ENCODE results near the gene UNC93A.
"Not testable (repeated sequence)": the region's sequence is repeated elsewhere in the genome, so short reads cannot be mapped to it uniquely, and the experiment has no call there.

UNC93A gene

GRCh38 chr6:167270499-167271311, 20.4 kb upstream of the UNC93A start:
- DNase-seq, result no peak

- no peak for DNase-seq
These were observed 19.0 kb upstream of the UNC93A start for GRCh38 chr6:167272151-167272550.

GRCh38 chr6:167272696-167273379, 18.3 kb upstream of the UNC93A start:
- DNase-seq, result no peak

GRCh38 chr6:167274270-167274669, 16.8 kb upstream of the UNC93A start:
- DNase-seq, result no peak

GRCh38 chr6:167275001-167275400, 16.1 kb upstream of the UNC93A start:
- no peak for DNase-seq

- no peak for DNase-seq
These were observed 15.7 kb upstream of the UNC93A start for GRCh38 chr6:167275436-167275835.

- DNase-seq, result no peak
These were observed 14.2 kb upstream of the UNC93A start for GRCh38 chr6:167276772-167277533.

- not testable (repeated sequence) for DNase-seq
These were observed 12.8 kb upstream of the UNC93A start for GRCh38 chr6:167278173-167278940.

GRCh38 chr6:167279766-167280446, 11.2 kb upstream of the UNC93A start:
- DNase-seq, result no peak

- not testable (repeated sequence) for DNase-seq
These were observed 10.6 kb upstream of the UNC93A start for GRCh38 chr6:167280466-167280865.

- no peak for DNase-seq
These were observed 8.9 kb upstream of the UNC93A start for GRCh38 chr6:167282165-167282564.

- not testable (repeated sequence) for DNase-seq
These were observed 6.5 kb upstream of the UNC93A start for GRCh38 chr6:167284565-167284964.

- no peak for DNase-seq
These were observed 5.9 kb upstream of the UNC93A start for GRCh38 chr6:167285077-167285770.

- DNase-seq, result no peak
These were observed 3.5 kb upstream of the UNC93A start for GRCh38 chr6:167287513-167288048.

GRCh38 chr6:167288591-167289225, 2.4 kb upstream of the UNC93A start:
- DNase-seq, result peak; percentile 21

- DNase-seq, result not testable (repeated sequence)
These were observed 1.8 kb upstream of the UNC93A start for GRCh38 chr6:167289291-167289690.

GRCh38 chr6:167291623-167292300, 647 bp downstream of the UNC93A start:
- DNase-seq, result no peak

- DNase-seq, result no peak
These were observed 1.4 kb downstream of the UNC93A start for GRCh38 chr6:167292301-167293087.

GRCh38 chr6:167293088-167293589, 2.0 kb downstream of the UNC93A start:
- no peak for DNase-seq
